ENCODE data around the gene AUNIP.

The AUNIP gene

GRCh38 chr1:25900219-25900618 lies 41.0 kb upstream of the AUNIP start:
- Histone ChIP-seq H3K9me3 (replicated peaks; ENCODE audit: insufficient read depth, low read length) (no peaks in the 10 kb centered on the region), H3K4me3 (ENCODE audit: low read length) (no peak overlapping the region), H3F3A (ENCODE audit: insufficient read depth, low read length) (peaks cover 22% of the 10 kb centered on the region), H3K4me1 (ENCODE audit: low read length) (peaks cover 13% of the 10 kb centered on the region), H4K20me1 (ENCODE audit: insufficient read depth, low read length) (no peaks in the 10 kb centered on the region), H3K27me3 (replicated peaks; ENCODE audit: insufficient read depth, low read length) (no peaks in the 10 kb centered on the region), H3K36me3 (replicated peaks; ENCODE audit: insufficient read depth, low read length) (peaks cover 33% of the 10 kb centered on the region), H3K27ac (ENCODE audit: low read length) (no peak overlapping the region), H3K4me2 (ENCODE audit: low read depth, low read length) (no peak overlapping the region), H2AFZ (ENCODE audit: low read length) (no peak overlapping the region), H3K9me2 (replicated peaks; ENCODE audit: insufficient read depth, low read length) (no peaks in the 10 kb centered on the region), H3K9ac (ENCODE audit: low read length) (no peak overlapping the region), H3K79me2 (ENCODE audit: low read length) (peaks cover 53% of the 10 kb centered on the region)
- TF ChIP-seq EZH2phosphoT487 (IDR thresholded peaks at IDR 0.05; ENCODE audit: low read length) (no peak), CTCF (IDR thresholded peaks at IDR 0.05; ENCODE audit: low read length) (no peak), EZH2 (optimal IDR thresholded peaks at IDR 0.05; ENCODE audit: low read depth, low read length) (no peak)
- DNase-seq, result no peak

- Histone ChIP-seq H3K4me3 (ENCODE audit: low read length) (no peak overlapping the region), H3K79me2 (ENCODE audit: low read length) (peaks cover 49% of the 10 kb centered on the region), H3K9ac (ENCODE audit: low read length) (no peak overlapping the region), H3K4me2 (ENCODE audit: low read depth, low read length) (no peak overlapping the region), H3K4me1 (ENCODE audit: low read length) (peaks cover 13% of the 10 kb centered on the region), H3K9me2 (replicated peaks; ENCODE audit: insufficient read depth, low read length) (no peaks in the 10 kb centered on the region), H3K9me3 (replicated peaks; ENCODE audit: insufficient read depth, low read length) (no peaks in the 10 kb centered on the region), H3F3A (ENCODE audit: insufficient read depth, low read length) (peaks cover 17% of the 10 kb centered on the region), H4K20me1 (ENCODE audit: insufficient read depth, low read length) (no peaks in the 10 kb centered on the region), H2AFZ (ENCODE audit: low read length) (no peak overlapping the region), H3K36me3 (replicated peaks; ENCODE audit: insufficient read depth, low read length) (peaks cover 33% of the 10 kb centered on the region), H3K27me3 (replicated peaks; ENCODE audit: insufficient read depth, low read length) (no peaks in the 10 kb centered on the region), H3K27ac (ENCODE audit: low read length) (no peak overlapping the region)
- TF ChIP-seq EZH2 (optimal IDR thresholded peaks at IDR 0.05; ENCODE audit: low read depth, low read length) (no peak), EZH2phosphoT487 (IDR thresholded peaks at IDR 0.05; ENCODE audit: low read length) (no peak), CTCF (IDR thresholded peaks at IDR 0.05; ENCODE audit: low read length) (no peak)
- no peak for DNase-seq
Measured at GRCh38 chr1:25899792-25900191, 40.5 kb upstream of the AUNIP start.

GRCh38 chr1:25898223-25899015 lies 39.2 kb upstream of the AUNIP start:
- Histone ChIP-seq H3K9me3 (replicated peaks; ENCODE audit: insufficient read depth, low read length) (no peaks in the 10 kb centered on the region), H3K4me1 (ENCODE audit: low read length) (0 out of 2 replicates have a peak, but pooled peaks cover under 1% of the 10 kb centered on the region), H3K9ac (ENCODE audit: low read length) (no peak overlapping the region), H3K79me2 (ENCODE audit: low read length) (peaks cover 35% of the 10 kb centered on the region), H3K36me3 (replicated peaks; ENCODE audit: insufficient read depth, low read length) (peaks cover 27% of the 10 kb centered on the region), H2AFZ (ENCODE audit: low read length) (no peak overlapping the region), H3K4me3 (ENCODE audit: low read length) (no peak overlapping the region), H3K4me2 (ENCODE audit: low read depth, low read length) (no peak overlapping the region), H3K27ac (ENCODE audit: low read length) (no peak overlapping the region), H3K9me2 (replicated peaks; ENCODE audit: insufficient read depth, low read length) (no peaks in the 10 kb centered on the region), H3K27me3 (replicated peaks; ENCODE audit: insufficient read depth, low read length) (no peaks in the 10 kb centered on the region), H3F3A (ENCODE audit: insufficient read depth, low read length) (peaks cover 17% of the 10 kb centered on the region), H4K20me1 (ENCODE audit: insufficient read depth, low read length) (no peaks in the 10 kb centered on the region)
- DNase-seq, result no peak
- TF ChIP-seq CTCF (IDR thresholded peaks at IDR 0.05; ENCODE audit: low read length), result no peak
- TF ChIP-seq EZH2phosphoT487 (IDR thresholded peaks at IDR 0.05; ENCODE audit: low read length), result no peak
- no peak for TF ChIP-seq EZH2 (optimal IDR thresholded peaks at IDR 0.05; ENCODE audit: low read depth, low read length)
